H9 (cell line): Measurements from ENCODE around the gene DNHD1. TPM values are rescaled to one million over a fixed set of nuclear protein-coding genes. Genes with fewer than 3 reads are reported as not detected.

Experiments
- DNase-seq: peaks from one replicate; pipeline ENCODE4 v3.0.0-alpha.2; 2017
- H2AFZ ChIP-seq: one replicate; pipeline ENCODE4 v1.6.1; 2013; ENCODE audit warnings: mild to moderate bottlenecking, low read length, control low read depth, moderate library complexity
- H2AK5ac ChIP-seq: 2 replicates; pipeline ENCODE4 v1.6.1; 2013; ENCODE audit warnings: low read length, control low read depth, mixed read lengths; ENCODE audit not compliant: insufficient read length
- H2BK120ac ChIP-seq: one replicate; pipeline ENCODE4 v1.6.1; 2013; ENCODE audit warnings: low read depth, mild to moderate bottlenecking, low read length, control low read depth, inconsistent platforms; ENCODE audit not compliant: poor library complexity, severe bottlenecking
- H2BK12ac ChIP-seq: 2 replicates; pipeline ENCODE4 v1.6.1; 2013; ENCODE audit warnings: low read length, control low read depth, mixed read lengths, low read depth; ENCODE audit not compliant: insufficient read length
- H2BK15ac ChIP-seq: 2 replicates; pipeline ENCODE4 v1.6.1; 2013; ENCODE audit warnings: low read depth, low read length, control low read depth
- H2BK20ac ChIP-seq: one replicate; pipeline ENCODE4 v1.6.1; 2013; ENCODE audit warnings: low read depth, mild to moderate bottlenecking, low read length, control low read depth, inconsistent platforms; ENCODE audit not compliant: poor library complexity, severe bottlenecking
- H2BK5ac ChIP-seq: 2 replicates; pipeline ENCODE4 v1.6.1; 2013; ENCODE audit warnings: low read length, control low read depth, mixed read lengths; ENCODE audit not compliant: insufficient read length
- H3K14ac ChIP-seq: 2 replicates; pipeline ENCODE4 v1.6.1; 2013; ENCODE audit warnings: low read length, control low read depth; ENCODE audit not compliant: insufficient read depth
- H3K18ac ChIP-seq: 2 replicates; pipeline ENCODE4 v1.6.1; 2013; ENCODE audit warnings: low read depth, mild to moderate bottlenecking, mixed read lengths, low read length, control low read depth; ENCODE audit not compliant: insufficient read length
- H3K23ac ChIP-seq: 2 replicates; pipeline ENCODE4 v1.6.1; 2013; ENCODE audit warnings: low read length, control low read depth, mixed read lengths, low read depth; ENCODE audit not compliant: insufficient read length
- H3K23me2 ChIP-seq: 2 replicates; pipeline ENCODE4 v1.6.1; 2013; ENCODE audit warnings: low read depth, mild to moderate bottlenecking, mixed read lengths, low read length, control low read depth; ENCODE audit not compliant: insufficient read length, poor library complexity, severe bottlenecking
- H3K27ac ChIP-seq: 2 replicates; pipeline ENCODE4 v1.5.1; 2013; ENCODE audit warnings: low read length, control low read depth, mixed read lengths, low read depth; ENCODE audit not compliant: insufficient read length
- H3K27me3 ChIP-seq: 2 replicates; pipeline ENCODE4 v1.6.1; 2013; ENCODE audit warnings: low read length, control low read depth, inconsistent platforms; ENCODE audit not compliant: insufficient read depth
- H3K4ac ChIP-seq: 2 replicates; pipeline ENCODE4 v1.6.1; 2013; ENCODE audit warnings: low read depth, mild to moderate bottlenecking, control low read depth, inconsistent platforms, low read length, moderate library complexity
- H3K4me1 ChIP-seq: 2 replicates; pipeline ENCODE4 v1.6.1; 2013; ENCODE audit warnings: low read length, control low read depth, inconsistent platforms; ENCODE audit not compliant: insufficient read depth
- H3K4me2 ChIP-seq: 2 replicates; pipeline ENCODE4 v1.6.1; 2013; ENCODE audit warnings: low read length, control low read depth, mixed read lengths; ENCODE audit not compliant: insufficient read length, insufficient read depth
- H3K56ac ChIP-seq: 2 replicates; pipeline ENCODE4 v1.6.1; 2013; ENCODE audit warnings: low read depth, mild to moderate bottlenecking, mixed read lengths, low read length, control low read depth; ENCODE audit not compliant: insufficient read length
- H3K79me1 ChIP-seq: 2 replicates; pipeline ENCODE4 v1.6.1; 2013; ENCODE audit warnings: low read depth, mild to moderate bottlenecking, moderate library complexity, low read length, control low read depth, inconsistent platforms; ENCODE audit not compliant: insufficient read depth, poor library complexity, severe bottlenecking
- H3K79me2 ChIP-seq: 2 replicates; pipeline ENCODE4 v1.6.1; 2013; ENCODE audit warnings: low read length, control low read depth, inconsistent platforms; ENCODE audit not compliant: insufficient read depth
- H3K9ac ChIP-seq: 2 replicates; pipeline ENCODE4 v1.6.1; 2013; ENCODE audit warnings: low read length, control low read depth, mixed read lengths; ENCODE audit not compliant: insufficient read length; ENCODE audit errors: extremely low read depth
- H3K9me3 ChIP-seq: one replicate; pipeline ENCODE4 v1.6.1; 2013; ENCODE audit warnings: low read depth, low read length, inconsistent platforms; ENCODE audit not compliant: control insufficient read depth
- H3T11ph ChIP-seq: one replicate; pipeline ENCODE4 v1.6.1; 2013; ENCODE audit warnings: mild to moderate bottlenecking, low read length, control low read depth, inconsistent platforms
- H4K20me1 ChIP-seq: one replicate; pipeline ENCODE4 v1.6.1; 2013; ENCODE audit not compliant: control insufficient read depth, insufficient read length, insufficient read depth
- H4K5ac ChIP-seq: 2 replicates; pipeline ENCODE4 v1.6.1; 2013; ENCODE audit warnings: low read depth, mild to moderate bottlenecking, mixed read lengths, low read length, control low read depth; ENCODE audit not compliant: insufficient read length
- H4K8ac ChIP-seq: replicated peaks from 2 replicates; pipeline ENCODE4 v1.6.1; 2013; ENCODE audit warnings: low read length, control low read depth, mixed read lengths, low read depth; ENCODE audit not compliant: insufficient read length
- H4K91ac ChIP-seq: 2 replicates; pipeline ENCODE4 v1.6.1; 2013; ENCODE audit warnings: low read depth, mild to moderate bottlenecking, moderate library complexity, mixed read lengths, low read length, control low read depth; ENCODE audit not compliant: insufficient read length
- H3K27ac Mint-ChIP-seq, 3 experiments: 2 replicates in 2 of 3; 3 replicates in 1 of 3; pipeline ENCODE4 v1.8.0; 2020 to 2021; ENCODE audit warnings: mixed read lengths in 3 of 3, mild to moderate bottlenecking in 1 of 3, moderate library complexity in 1 of 3
- H3K27me3 Mint-ChIP-seq: 2 replicates; pipeline ENCODE4 v1.8.0; 2021; ENCODE audit warnings: low read depth, mild to moderate bottlenecking, moderate library complexity, mixed read lengths
- H3K36me3 Mint-ChIP-seq, 3 experiments: 2 replicates in 2 of 3; 3 replicates in 1 of 3; pipeline ENCODE4 v1.8.0; 2020 to 2021; ENCODE audit warnings: low read depth in 3 of 3, mixed read lengths in 3 of 3; ENCODE audit not compliant: insufficient read depth in 1 of 3
- H3K4me1 Mint-ChIP-seq, 2 experiments: 2 replicates each; pipeline ENCODE4 v1.8.0; 2020; ENCODE audit warnings: mixed read lengths in 2 of 2
- H3K4me3 Mint-ChIP-seq, 2 experiments: 2 replicates in 1 of 2; 3 replicates in 1 of 2; pipeline ENCODE4 v1.8.0; 2020 to 2021; ENCODE audit warnings: mild to moderate bottlenecking in 2 of 2, mixed read lengths in 2 of 2, moderate library complexity in 1 of 2
- H3K9me3 Mint-ChIP-seq, 2 experiments: 2 replicates in 1 of 2; 3 replicates in 1 of 2; pipeline ENCODE4 v1.8.0; 2020; ENCODE audit warnings: mild to moderate bottlenecking in 2 of 2, mixed read lengths in 2 of 2, moderate library complexity in 1 of 2
- WGBS: extraction: QIAGEN DNeasy Blood & Tissue Kit; methylation state at CpG from one replicate; pipeline ENCODE4 v1.1.7; 2013; ENCODE audit warnings: missing lambda C conversion rate, low lambda C conversion rate, mixed read lengths; ENCODE audit not compliant: insufficient read length; ENCODE audit errors: extremely low coverage; 5-methylcytosine and 5-hydroxymethylcytosine counted together
- total RNA-seq: library from RNA; stranded (reverse); gene quantifications from 2 replicates; pipeline ENCODE4 v1.2.1, GENCODE V29; 2021
- TF ChIP-seq, protein P1 (sequence below): fragments of 200-600 bp; sonication (generic); conservative IDR thresholded peaks from 3 replicates; pipeline ENCODE4 v1.8.0; 2021; ENCODE audit warnings: antibody characterized with exemption, mild to moderate bottlenecking

The DNHD1 gene
- total RNA-seq, 1 experiment from 2014 or later: 3.5 TPM

DNA sequence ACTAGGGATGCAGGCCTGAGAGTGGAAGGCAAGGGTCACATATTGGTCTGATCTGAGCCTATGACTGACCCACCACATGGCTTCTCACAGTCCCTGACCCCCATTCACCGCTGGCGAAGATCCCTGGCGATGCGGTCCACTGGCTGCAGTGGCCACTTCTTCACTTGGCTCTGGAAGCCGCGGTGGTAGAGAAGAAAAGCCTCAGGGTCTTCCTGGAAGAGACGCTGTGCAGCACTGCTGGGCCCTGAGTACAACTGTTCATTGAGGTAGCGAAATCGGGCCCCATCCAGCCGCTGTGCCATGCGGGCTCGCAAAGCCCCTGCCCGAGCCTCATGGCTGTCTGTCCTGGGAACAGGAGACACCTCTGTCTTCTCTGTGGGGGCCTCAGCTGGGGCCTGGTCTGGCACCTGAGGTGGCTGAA, 104.0 kb downstream of the DNHD1 start:
- peaks cover 7 to 43% (median 27%) of the 10 kb centered on the region in 3 experiments; a peak in 6 of 7 replicates for H3K36me3 Mint-ChIP-seq
- no peak overlapping the region for H3T11ph ChIP-seq
- H3K18ac ChIP-seq: no peak overlapping the region
- no peak overlapping the region for H3K4ac ChIP-seq
- TF ChIP-seq, protein P1, sequence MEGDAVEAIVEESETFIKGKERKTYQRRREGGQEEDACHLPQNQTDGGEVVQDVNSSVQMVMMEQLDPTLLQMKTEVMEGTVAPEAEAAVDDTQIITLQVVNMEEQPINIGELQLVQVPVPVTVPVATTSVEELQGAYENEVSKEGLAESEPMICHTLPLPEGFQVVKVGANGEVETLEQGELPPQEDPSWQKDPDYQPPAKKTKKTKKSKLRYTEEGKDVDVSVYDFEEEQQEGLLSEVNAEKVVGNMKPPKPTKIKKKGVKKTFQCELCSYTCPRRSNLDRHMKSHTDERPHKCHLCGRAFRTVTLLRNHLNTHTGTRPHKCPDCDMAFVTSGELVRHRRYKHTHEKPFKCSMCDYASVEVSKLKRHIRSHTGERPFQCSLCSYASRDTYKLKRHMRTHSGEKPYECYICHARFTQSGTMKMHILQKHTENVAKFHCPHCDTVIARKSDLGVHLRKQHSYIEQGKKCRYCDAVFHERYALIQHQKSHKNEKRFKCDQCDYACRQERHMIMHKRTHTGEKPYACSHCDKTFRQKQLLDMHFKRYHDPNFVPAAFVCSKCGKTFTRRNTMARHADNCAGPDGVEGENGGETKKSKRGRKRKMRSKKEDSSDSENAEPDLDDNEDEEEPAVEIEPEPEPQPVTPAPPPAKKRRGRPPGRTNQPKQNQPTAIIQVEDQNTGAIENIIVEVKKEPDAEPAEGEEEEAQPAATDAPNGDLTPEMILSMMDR: no peak
- no peak for DNase-seq
- 0 out of 7 replicates have a peak overlapping the region, but pooled peaks of 1 of the 3 experiments have one; percentile 20 for H3K27ac Mint-ChIP-seq
- no peak overlapping the region for H3K23ac ChIP-seq
- H3K27me3 ChIP-seq: no peaks in the 10 kb centered on the region
- no peak overlapping the region for H3K9ac ChIP-seq
- no peak overlapping the region for H3K4me2 ChIP-seq
- H4K91ac ChIP-seq: no peak overlapping the region
- H3K27me3 Mint-ChIP-seq: no peaks in the 10 kb centered on the region; the same call in 1 of the 2 replicates
- no peak overlapping the region for H2AFZ ChIP-seq
- no peak overlapping the region for H4K5ac ChIP-seq
- no peak overlapping the region for H2BK120ac ChIP-seq
- peaks cover 1 to 2% of the 10 kb centered on the region in 2 experiments; a peak in 1 of 4 replicates for H3K4me1 Mint-ChIP-seq
- H2AK5ac ChIP-seq: no peak overlapping the region
- H2BK15ac ChIP-seq: no peak overlapping the region
- H3K14ac ChIP-seq: no peak overlapping the region
- no peak overlapping the region for H2BK5ac ChIP-seq
- no peak overlapping the region for H2BK20ac ChIP-seq
- peaks cover 7% of the 10 kb centered on the region; the same call in 1 of the 2 replicates for H3K79me2 ChIP-seq
- peaks cover 15% of the 10 kb centered on the region for H3K23me2 ChIP-seq
- H2BK12ac ChIP-seq: no peak overlapping the region
- peaks cover 3% of the 10 kb centered on the region; the same call in 1 of the 2 replicates for H3K4me1 ChIP-seq
- H3K4me3 Mint-ChIP-seq: no peak overlapping the region
- H3K56ac ChIP-seq: no peak overlapping the region
- no peaks in the 10 kb centered on the region for H3K79me1 ChIP-seq
- H4K20me1 ChIP-seq: no peaks in the 10 kb centered on the region
- H3K9me3 Mint-ChIP-seq: no peaks in the 10 kb centered on the region
- no peaks in the 10 kb centered on the region for H3K9me3 ChIP-seq
- WGBS: no CpG with 5 or more reads among the region's 13 CpGs
- no peak overlapping the region for H3K27ac ChIP-seq
- H4K8ac ChIP-seq: no peak overlapping the region
